PC-9 (cell line): ENCODE data around the gene NEU4.

Source experiments
- EZH2 ChIP-seq: fragments of 200-600 bp; sonication (generic); IDR thresholded peaks from 2 replicates; pipeline ENCODE4 v1.8.0; 2017; ENCODE audit warnings: antibody characterized with exemption, low read depth
- TF ChIP-seq, protein P1 (sequence below): fragments of 200-600 bp; sonication (generic); conservative IDR thresholded peaks from 2 replicates; pipeline ENCODE4 v1.6.1; 2017; ENCODE audit warnings: mixed run types, antibody characterized with exemption, mild to moderate bottlenecking, moderate library complexity

DNA sequence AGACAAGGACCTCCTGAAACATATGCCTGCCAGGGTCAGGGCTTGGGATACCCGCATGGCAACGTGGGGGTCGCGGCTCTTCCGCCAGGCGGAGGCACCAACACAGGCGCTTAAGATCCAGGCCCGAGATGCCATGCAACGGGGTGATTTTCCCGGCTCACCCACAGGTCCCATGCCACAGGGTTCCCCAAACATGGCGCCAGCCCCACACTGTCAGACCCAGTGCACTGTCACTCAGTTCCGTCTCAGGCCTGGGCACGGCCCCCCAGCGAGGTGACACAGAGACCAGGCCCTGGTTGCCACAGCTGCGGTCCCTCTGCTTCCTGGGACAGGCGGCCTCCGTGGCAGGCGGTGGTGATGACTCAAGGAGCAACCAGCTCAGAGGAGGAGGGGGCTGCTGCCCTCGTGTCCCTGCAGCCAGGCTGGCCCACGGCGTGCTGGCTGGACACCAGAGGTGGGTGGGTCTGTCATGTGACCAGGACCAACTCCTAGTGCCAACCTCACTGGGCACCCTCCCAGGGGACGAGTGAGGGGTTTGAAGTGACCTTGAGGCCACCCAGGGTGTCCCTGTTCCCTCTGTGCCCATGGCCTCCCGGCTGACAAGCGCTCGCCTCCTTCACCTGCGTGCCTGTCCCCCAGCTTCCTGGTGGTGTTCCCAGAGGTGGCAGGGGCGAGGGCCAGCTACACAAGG lies 44.8 kb downstream of the NEU4 start:
- TF ChIP-seq, protein P1, sequence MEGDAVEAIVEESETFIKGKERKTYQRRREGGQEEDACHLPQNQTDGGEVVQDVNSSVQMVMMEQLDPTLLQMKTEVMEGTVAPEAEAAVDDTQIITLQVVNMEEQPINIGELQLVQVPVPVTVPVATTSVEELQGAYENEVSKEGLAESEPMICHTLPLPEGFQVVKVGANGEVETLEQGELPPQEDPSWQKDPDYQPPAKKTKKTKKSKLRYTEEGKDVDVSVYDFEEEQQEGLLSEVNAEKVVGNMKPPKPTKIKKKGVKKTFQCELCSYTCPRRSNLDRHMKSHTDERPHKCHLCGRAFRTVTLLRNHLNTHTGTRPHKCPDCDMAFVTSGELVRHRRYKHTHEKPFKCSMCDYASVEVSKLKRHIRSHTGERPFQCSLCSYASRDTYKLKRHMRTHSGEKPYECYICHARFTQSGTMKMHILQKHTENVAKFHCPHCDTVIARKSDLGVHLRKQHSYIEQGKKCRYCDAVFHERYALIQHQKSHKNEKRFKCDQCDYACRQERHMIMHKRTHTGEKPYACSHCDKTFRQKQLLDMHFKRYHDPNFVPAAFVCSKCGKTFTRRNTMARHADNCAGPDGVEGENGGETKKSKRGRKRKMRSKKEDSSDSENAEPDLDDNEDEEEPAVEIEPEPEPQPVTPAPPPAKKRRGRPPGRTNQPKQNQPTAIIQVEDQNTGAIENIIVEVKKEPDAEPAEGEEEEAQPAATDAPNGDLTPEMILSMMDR, result no peak
- TF ChIP-seq EZH2, result no peak
